ENCODE measurements around the gene CATSPERD.

DNA sequence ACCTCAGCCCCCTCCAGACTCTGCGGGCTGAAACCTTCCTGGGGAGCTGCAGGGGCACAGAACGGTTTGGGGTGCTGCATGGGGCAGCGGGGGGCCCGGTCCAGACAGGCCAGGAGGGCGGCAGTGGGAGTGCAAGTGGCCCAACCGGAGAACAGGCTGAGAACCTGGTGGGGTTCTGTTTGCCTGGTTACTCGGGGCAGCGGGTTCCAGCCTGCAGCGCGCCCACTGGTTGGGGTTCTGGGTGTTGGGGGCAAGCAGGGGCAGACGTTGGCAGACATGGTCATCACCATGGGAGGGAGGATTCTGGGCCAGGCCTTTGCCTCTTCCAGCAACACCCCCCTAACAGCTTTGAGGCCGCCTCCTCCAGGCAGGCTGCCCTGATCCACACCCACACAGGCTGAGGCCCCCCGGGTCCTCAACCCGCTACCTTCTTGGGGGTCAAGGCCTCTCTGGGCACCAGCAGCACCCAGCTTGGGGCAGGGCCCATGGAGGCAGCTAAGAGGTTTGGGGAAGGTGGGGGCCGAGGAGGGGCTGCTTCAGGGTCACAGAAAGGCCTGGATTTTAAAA is 64.2 kb downstream of the CATSPERD start, which contains the start of gene PRR22:
- TF ChIP-seq, protein P1, sequence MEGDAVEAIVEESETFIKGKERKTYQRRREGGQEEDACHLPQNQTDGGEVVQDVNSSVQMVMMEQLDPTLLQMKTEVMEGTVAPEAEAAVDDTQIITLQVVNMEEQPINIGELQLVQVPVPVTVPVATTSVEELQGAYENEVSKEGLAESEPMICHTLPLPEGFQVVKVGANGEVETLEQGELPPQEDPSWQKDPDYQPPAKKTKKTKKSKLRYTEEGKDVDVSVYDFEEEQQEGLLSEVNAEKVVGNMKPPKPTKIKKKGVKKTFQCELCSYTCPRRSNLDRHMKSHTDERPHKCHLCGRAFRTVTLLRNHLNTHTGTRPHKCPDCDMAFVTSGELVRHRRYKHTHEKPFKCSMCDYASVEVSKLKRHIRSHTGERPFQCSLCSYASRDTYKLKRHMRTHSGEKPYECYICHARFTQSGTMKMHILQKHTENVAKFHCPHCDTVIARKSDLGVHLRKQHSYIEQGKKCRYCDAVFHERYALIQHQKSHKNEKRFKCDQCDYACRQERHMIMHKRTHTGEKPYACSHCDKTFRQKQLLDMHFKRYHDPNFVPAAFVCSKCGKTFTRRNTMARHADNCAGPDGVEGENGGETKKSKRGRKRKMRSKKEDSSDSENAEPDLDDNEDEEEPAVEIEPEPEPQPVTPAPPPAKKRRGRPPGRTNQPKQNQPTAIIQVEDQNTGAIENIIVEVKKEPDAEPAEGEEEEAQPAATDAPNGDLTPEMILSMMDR (IDR thresholded peaks at IDR 0.05) = no peak
- TF ChIP-seq POLR2A (IDR thresholded peaks at IDR 0.05) = no peak
